ENCODE results near the gene FBL. TPM values are rescaled to one million over a fixed set of nuclear protein-coding genes. Genes with fewer than 3 reads are reported as not detected.
A peak's percentile ranks its signal among the peaks of the same experiment; 100 is the strongest.

Gene FBL
- total and polyA plus RNA-seq, 10 of the 15 experiments (the other 5 are each of a cell fraction or from before 2014, with no cell fraction given) = 156 to 1,083 (median 478) TPM

- TF ChIP-seq FOXM1 (IDR thresholded peaks at IDR 0.05; ENCODE audit: low read depth, low read length) = 0 out of 2 replicates have a peak, but pooled peaks have one; percentile 40
- no peak for TF ChIP-seq HDGF (IDR thresholded peaks at IDR 0.05)
- TF ChIP-seq STAT3 (IDR thresholded peaks at IDR 0.05; ENCODE audit: low read depth, low read length) = no peak
- no peak for TF ChIP-seq FOXK2 (IDR thresholded peaks at IDR 0.05)
- peak; percentile 71; the same call in 1 of the 2 replicates for TF ChIP-seq NBN (IDR thresholded peaks at IDR 0.05)
- TF ChIP-seq E2F8 (IDR thresholded peaks at IDR 0.05; ENCODE audit: low read depth, partially characterized antibody) = no peak
- no peak for TF ChIP-seq CHD4 (IDR thresholded peaks at IDR 0.05)
- TF ChIP-seq CBX3 (IDR thresholded peaks at IDR 0.05; ENCODE audit: borderline replicate concordance, low read depth) = no peak
- TF ChIP-seq BMI1 (IDR thresholded peaks at IDR 0.05; ENCODE audit: borderline replicate concordance) = no peak
- no peak for TF ChIP-seq GABPA (IDR thresholded peaks at IDR 0.05; ENCODE audit: low read depth)
- TF ChIP-seq RBBP5 (conservative IDR thresholded peaks at IDR 0.05) = no peak
- no peak for TF ChIP-seq ZSCAN29 (IDR thresholded peaks at IDR 0.05)
- no peak for TF ChIP-seq NFXL1 (IDR thresholded peaks at IDR 0.05; ENCODE audit: borderline replicate concordance)
- no peak for TF ChIP-seq TCF3 (IDR thresholded peaks at IDR 0.05; ENCODE audit: borderline replicate concordance, insufficient read depth, low read depth, low read length)
- peak; percentile 89 for TF ChIP-seq PBX3 (IDR thresholded peaks at IDR 0.05; ENCODE audit: insufficient replicate concordance, low read depth, low read length)
- TF ChIP-seq PAX8 (IDR thresholded peaks at IDR 0.05) = no peak
- TF ChIP-seq HDAC6 (IDR thresholded peaks at IDR 0.05; ENCODE audit: unreplicated experiment) = no peak
- TF ChIP-seq ZBTB40 (IDR thresholded peaks at IDR 0.05; ENCODE audit: borderline replicate concordance) = no peak
- TF ChIP-seq KDM1A (IDR thresholded peaks at IDR 0.05; ENCODE audit: borderline replicate concordance) = no peak
- no peak for TF ChIP-seq JUND (IDR thresholded peaks at IDR 0.05; ENCODE audit: low read depth, low read length)
- no peak for TF ChIP-seq TCF7 (IDR thresholded peaks at IDR 0.05; ENCODE audit: borderline replicate concordance)
- no peak for TF ChIP-seq NRF1 (conservative IDR thresholded peaks at IDR 0.05; ENCODE audit: low read depth, low read length)
- no peak for TF ChIP-seq RAD51 (IDR thresholded peaks at IDR 0.05)
- TF ChIP-seq TBL1XR1 (IDR thresholded peaks at IDR 0.05; ENCODE audit: low read depth, low read length) = no peak
Measured at GRCh38 chr19:39792999-39793546, 53.1 kb downstream of the FBL start (continued).

All from GM12878 (cell line).